Measurements from ENCODE around the gene TBX5.

GRCh38 chr12:114443607-114444421 is 37.9 kb upstream of the TBX5 start:
- no peak for TF ChIP-seq CTCF (IDR thresholded peaks at IDR 0.05)
- no peak for TF ChIP-seq USF1 (IDR thresholded peaks at IDR 0.05; ENCODE audit: borderline replicate concordance, low read depth)
- no peak for TF ChIP-seq EP300 (IDR thresholded peaks at IDR 0.05; ENCODE audit: borderline replicate concordance in 1 of 2, low read depth in 1 of 2, low read length in 1 of 2)
- no peak for TF ChIP-seq ZBTB33 (IDR thresholded peaks at IDR 0.05; ENCODE audit: borderline replicate concordance, low read depth)
- TF ChIP-seq POLR2AphosphoS5 (IDR thresholded peaks at IDR 0.05; ENCODE audit: low read depth, low read length), result no peak
- no peak for TF ChIP-seq YY1 (IDR thresholded peaks at IDR 0.05; ENCODE audit: low read depth)
- no peak for TF ChIP-seq NRF1 (IDR thresholded peaks at IDR 0.05; ENCODE audit: low read depth, low read length)
- no peak for TF ChIP-seq FOSL2 (IDR thresholded peaks at IDR 0.05; ENCODE audit: borderline replicate concordance, low read depth)
- TF ChIP-seq TAF1 (IDR thresholded peaks at IDR 0.05; ENCODE audit: borderline replicate concordance, low read depth, low read length), result no peak
- TF ChIP-seq RAD21 (IDR thresholded peaks at IDR 0.05; ENCODE audit: low read length), result no peak
- no peak for TF ChIP-seq RFX5 (IDR thresholded peaks at IDR 0.05; ENCODE audit: low read length)
- TF ChIP-seq USF2 (IDR thresholded peaks at IDR 0.05; ENCODE audit: borderline replicate concordance, low read depth, low read length), result no peak

Measured in SK-N-SH (cell line).